ENCODE data around the gene SYT2.

GRCh38 chr1:202642619-202643291 is 67.5 kb downstream of the SYT2 start:
- TF ChIP-seq ZNF121 (CRISPR knock-in tag; IDR thresholded peaks at IDR 0.05) (no peak), SP1 (CRISPR knock-in tag; conservative IDR thresholded peaks at IDR 0.05) (no peak), NFE2L1 (CRISPR knock-in tag; IDR thresholded peaks at IDR 0.05) (no peak), CTCF (IDR thresholded peaks at IDR 0.05) (no peak)

All from WTC11 (cell line).